Stimulated activated CD4-positive, alpha-beta T cell treated with anti-CD3 and anti-CD28 coated beads, Interleukin-15, amount 100 ng/mL, for 24 hours (primary cell): ENCODE results near the gene OTOS.

Experiments used
- DNase-seq: peaks from one replicate; pipeline ENCODE4 v3.0.0-alpha.2; 2020

The OTOS gene

DNA sequence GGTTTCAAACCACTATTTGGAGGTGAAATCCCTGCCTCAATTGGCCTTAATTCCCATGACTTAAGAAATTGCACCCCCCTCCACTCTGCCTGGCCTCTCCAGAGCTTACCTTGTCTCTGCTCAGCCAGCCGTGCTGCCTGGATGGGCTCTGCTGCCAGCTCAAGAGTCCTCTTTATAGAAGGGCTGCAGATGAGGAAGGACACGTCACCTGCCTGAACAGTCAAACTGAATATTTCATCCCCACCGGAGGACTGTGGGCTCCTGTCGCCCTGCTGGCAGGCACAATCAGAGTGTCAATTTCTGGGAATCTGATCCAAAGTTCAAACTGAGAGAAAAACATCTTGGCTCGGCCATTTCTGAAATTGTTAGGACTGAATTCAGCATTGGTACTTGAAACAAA, at the start of gene OTOS:
Gene OTOS (minus strand): TSS at position 148 of the 400 bp plus-strand sequence. CDS start 332 bp downstream, outside the sequence.
- no peak for DNase-seq

DNA sequence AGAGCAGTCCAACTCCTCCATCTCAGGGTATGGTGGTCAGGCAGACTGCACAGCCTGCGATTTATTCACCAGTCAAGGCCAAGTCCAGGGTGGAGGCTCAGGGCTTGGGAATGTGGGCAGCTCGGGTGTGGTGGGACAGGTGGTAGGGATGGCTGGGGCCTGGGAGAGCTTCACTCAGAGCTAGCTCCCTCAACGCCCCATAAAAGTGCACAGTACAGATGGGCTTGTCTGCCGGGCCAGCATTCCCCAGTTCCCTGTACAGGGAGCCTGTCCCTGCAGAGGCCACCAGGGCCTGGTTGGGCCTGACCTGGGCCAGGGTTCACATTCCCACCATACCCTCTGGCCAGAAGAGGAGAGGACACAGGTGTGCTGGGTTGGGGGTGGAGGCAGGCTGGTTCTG, 49.2 kb upstream of the OTOS start:
- no peak for DNase-seq

DNA sequence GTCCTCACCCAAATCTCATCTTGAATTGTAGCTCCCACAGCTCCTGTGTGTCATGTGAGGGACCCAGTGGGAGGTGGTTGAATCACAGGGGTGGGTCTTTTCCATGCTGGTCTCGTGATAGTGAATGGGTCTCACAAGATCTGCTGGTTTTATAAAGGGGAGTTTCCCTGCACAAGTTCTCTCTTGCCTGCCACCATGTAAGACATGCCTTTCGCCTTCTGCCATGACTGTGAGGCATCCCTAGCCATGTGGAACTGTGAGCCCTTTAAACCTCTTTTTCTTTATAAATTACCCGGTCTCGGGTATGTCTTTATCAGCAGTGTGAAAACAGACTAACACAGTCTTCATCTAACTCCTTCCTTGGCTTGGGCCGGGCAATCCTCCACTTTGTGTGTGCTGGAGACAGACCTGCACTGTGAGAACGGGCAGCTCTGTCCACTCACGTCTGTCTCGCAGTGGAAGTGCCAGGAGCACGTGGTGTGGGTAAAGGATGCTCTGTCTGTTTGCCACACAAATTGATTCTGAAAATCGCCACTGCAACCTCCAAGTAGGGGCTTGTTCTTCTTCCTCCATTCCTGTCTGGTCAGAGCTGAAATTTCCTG, 47.6 kb upstream of the OTOS start:
- no peak for DNase-seq

DNA sequence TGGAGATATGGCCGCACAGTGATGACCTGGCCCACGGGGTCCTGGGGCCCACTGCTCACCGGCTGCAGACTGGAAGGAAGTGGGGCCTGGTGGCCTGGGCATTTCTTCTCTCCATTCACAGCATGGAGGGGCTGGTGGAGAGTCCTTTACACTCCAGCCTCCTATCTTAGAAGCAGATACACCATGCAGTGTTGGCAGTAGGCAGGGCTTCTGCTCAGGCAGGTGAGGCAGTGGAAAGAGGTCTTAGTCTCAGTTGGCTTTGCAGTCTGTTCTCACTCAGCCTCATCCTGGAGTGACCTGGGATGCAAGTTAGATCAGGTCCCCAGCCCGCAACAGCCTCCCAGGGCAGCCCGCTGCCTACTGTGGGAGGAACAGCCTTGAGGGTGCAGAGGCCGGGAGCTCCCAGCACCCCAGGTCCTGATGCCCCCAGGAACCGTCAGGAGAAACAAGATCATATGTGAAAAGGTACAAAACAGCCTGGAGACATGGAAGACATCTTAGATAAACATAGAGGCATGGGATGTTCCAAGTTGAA, 45.8 kb upstream of the OTOS start:
- DNase-seq, result no peak

DNA sequence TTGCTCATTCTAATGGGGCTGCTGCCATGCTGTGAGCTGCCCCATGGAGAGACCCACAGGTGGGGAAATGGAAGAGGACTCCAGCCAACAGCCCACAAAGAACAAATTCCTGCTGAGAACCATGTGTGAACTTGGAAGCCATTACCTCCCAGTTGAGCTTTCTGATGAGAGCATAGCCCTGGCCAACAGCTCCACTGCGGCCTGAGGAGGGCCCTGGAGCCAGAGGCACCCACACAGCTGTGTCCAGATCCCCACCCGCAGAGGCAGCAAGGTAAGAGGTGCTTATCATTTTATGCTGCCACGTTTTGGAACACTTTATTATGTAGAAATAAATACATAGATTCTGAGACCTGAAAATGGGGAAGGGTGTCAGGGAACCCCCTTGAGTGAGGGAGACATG, 44.2 kb upstream of the OTOS start:
- no peak for DNase-seq

GRCh38 chr2:240183875-240184590, 43.6 kb upstream of the OTOS start:
- no peak for DNase-seq

GRCh38 chr2:240183006-240183874, 42.8 kb upstream of the OTOS start:
- no peak for DNase-seq

DNA sequence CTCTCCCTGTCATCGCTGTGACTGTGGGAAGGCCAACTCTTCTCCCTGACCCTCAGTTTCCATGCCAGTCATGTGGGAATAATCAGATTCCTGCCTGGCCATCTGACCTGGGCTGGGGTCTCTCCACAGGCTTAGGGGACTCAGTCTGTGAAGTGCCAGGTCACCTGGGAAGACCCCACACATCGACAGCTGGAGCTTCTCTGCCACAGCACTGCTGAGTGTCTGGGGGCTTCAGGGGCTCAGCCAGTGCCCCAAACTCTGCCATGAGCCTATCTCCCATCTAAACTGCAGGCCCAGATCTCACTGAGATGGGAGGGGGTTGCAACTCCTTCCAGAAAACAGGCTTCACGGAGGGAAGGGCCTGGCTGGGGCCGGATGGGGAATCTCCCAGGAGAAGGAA, 42.0 kb upstream of the OTOS start:
- DNase-seq, result no peak

- DNase-seq, result no peak
Measured at GRCh38 chr2:240182001-240182400, 41.5 kb upstream of the OTOS start.

- DNase-seq, result no peak
Measured at GRCh38 chr2:240179941-240180666, 39.6 kb upstream of the OTOS start.

DNA sequence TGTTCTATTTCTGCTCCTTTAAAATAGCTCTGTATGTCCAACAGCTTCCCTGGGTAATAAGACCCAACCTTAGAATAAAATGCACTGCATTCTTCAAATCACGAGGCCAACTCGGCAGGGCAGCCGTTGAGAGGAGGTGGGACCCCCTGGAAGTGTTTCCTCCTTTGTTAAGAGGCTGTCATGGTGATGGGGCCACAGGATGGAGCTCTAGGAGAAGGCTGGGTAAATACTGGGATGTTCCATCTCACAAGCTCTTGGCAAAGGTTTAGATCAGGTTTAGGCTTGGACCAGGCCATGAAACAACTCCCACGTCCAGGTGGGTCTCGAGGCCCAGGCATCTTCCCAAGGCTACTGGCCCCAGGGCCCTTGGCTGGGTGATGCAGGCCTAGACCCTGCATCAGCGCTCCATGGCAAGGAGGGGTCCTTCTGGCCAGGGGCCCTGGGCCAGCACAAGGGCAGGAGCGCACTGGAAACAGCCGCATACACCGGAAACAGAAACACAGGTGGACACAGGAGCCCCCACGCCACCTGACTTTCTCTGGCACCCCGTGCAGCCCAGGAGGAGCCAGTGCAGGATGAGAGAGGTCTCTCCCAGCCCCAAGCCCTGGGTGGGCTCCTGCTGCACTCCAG, 38.8 kb upstream of the OTOS start:
- no peak for DNase-seq

DNA sequence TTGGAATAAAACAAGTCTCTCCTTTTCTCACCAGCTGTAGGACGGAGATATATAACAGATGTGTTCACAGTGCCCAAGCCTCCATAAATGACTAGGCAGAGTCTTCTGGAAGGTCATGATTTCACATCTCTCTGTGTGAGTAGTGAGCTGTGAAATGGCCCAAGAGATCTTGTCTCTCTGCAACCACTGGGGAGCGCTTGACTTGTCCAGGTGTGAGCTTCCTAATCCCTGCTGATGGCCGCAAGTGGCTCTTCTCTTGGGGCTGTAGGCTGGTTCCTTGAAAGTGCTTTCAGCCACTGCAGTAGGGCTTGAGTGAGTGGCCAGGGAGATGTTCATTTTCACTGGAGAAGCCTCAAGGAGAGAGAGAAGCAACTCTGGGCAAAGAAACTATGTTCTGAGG, 38.1 kb upstream of the OTOS start:
- no peak for DNase-seq

GRCh38 chr2:240174496-240174895, 34.0 kb upstream of the OTOS start:
- DNase-seq, result no peak

GRCh38 chr2:240172071-240172895, 31.8 kb upstream of the OTOS start:
- DNase-seq, result no peak

DNA sequence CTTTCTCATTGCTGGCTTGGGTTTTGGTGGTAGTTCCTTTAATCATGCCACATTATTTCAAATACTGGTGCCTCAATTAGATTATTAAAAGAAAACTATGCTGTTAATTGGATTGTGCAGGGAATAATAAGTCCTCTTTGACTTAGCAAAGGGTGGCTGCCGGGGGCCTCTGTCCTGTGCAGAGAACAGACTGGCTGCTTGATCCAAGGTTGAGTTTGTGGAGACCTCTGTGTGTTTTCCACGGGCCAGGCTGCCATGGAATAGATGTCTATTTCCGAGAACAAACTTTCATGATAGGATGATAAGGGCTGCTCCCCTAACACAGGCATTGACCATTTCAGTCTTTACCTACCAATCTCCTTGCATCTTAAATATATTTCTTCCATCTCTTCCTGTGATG, 30.4 kb upstream of the OTOS start:
- no peak for DNase-seq

DNA sequence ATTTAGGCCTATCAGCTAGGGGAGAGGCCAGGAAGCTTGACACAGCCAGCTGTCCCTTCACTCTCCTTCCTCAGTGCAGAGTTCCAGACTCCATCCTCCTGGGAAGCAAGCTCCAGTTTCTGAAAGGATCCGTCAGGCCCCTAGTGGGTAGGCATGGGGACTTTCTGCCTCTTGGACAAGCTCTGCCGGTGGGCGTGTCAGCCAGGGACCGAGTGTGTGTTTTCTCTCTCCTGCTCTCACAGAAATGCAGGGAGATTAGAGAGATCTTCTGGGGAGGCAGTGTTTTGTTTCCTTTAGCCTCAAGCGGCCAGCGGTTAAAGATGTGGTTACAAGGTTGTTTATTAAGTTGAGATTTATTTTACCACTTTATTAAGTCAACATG, 29.9 kb upstream of the OTOS start:
- no peak for DNase-seq

DNA sequence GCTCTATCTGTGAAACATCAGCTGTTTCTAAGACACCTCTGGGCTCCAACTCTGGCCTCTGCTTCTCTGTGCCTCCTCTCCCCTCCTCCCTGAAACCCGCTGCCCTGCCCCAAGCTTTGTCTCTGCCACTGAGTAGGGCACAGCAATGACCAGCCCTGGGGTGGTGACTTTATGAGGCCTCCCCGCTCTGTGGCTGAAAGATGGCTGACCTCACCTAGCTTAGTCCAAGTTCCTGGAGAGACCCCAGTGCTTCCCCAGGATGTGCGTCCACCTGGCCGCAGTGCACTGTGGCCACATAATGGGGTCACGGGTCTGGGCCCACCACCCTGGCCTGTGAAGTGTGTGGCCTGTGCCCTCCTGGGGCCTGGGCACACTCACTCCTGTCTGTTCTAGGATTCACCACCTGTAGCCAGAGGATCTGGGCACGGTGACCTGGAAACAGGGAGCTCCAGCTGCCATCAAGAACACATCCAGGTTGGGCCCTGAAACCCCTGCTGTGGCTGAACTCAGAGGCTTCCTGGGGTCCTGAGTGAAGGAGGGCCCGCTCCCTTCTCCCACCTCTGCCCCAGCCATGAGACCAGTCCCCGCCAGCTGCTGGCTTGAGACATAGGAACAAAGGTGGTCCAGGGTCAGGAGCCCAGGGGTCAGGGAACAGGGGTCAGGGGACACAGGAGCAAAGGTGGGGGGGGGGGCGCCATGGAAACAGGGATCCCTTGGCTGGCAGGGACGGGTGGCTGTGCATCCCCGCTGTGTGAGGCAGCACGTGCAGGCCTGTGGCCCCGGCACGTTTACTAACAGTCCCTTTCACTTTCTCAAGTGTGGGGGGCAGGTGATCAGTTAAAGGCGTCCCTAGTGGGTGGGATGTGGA, 29.3 kb upstream of the OTOS start:
- DNase-seq, result no peak

GRCh38 chr2:240168546-240169361, 28.3 kb upstream of the OTOS start:
- DNase-seq, result no peak

- DNase-seq, result no peak
Measured at GRCh38 chr2:240168041-240168440, 27.6 kb upstream of the OTOS start.

DNA sequence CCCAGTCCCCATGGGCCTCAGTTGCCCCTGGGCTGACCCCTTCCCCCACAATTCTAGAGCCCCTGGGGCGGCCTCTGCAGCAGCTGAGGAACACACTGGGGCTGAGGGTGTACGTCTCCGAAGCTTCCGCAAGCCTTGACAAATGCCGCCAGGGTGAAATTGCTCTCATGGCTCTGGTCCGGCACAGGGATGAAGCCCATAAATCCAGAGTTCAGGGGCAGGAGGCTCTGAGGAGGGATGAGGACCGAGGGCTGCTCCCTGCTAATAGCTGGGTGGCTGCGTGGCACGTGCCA, 27.1 kb upstream of the OTOS start:
- no peak for DNase-seq
